Measurements from ENCODE around the gene GALK2.

Gene GALK2

GRCh38 chr15:49169880-49170597, at the start of gene GALK2:
Gene GALK2, plus strand, starts transcription at chr15:49170247. Its CDS starts 76 bp downstream, at chr15:49170323.
- peak; percentile 78 for DNase-seq

- DNase-seq = no peak
Observed at GRCh38 chr15:49120832-49121231, 49.2 kb upstream of the GALK2 start.

DNA sequence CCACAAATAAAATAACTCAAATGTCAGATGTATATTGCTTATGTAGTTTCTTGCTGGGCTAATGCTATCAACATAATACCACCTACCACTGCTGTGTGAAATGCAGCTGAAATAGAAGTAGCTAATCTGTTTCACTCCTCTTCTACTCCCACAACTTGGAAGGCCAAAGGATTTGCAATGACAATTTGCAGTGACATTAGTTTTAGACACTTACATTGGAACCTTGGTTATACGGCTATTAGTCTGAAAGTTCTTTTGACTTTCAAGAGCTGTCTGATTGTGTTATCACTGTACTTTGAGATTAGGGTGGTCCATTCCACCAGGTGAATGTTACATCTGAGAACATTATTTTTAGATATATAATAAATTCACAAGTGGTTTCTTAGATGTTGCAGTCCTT, 48.1 kb upstream of the GALK2 start:
- no peak for DNase-seq

DNA sequence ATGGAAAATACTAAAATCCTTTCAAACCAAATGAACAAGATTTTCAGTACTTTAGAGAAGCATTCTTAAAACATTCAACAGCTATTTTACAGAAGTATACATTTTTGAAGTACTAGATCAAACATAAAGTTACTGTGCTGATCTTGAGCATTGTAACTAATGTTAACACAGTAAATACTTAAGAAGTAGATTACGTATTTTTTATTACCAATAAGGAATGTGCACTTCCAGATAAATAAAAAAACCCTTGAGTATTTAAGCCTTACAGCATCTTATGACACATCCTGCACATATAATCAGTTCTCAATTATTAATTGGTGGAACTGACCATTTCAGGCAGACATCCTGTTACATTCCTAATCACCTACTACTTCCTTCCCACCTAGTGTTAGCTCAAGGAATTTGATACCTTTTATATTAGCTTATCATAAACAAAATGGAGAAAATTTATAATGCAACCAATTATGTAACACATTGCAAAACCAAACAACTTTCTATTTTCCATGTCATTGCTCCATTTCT, 47.4 kb upstream of the GALK2 start:
- no peak for DNase-seq

- no peak for DNase-seq
Observed at GRCh38 chr15:49124371-49124770, 45.7 kb upstream of the GALK2 start.

DNA sequence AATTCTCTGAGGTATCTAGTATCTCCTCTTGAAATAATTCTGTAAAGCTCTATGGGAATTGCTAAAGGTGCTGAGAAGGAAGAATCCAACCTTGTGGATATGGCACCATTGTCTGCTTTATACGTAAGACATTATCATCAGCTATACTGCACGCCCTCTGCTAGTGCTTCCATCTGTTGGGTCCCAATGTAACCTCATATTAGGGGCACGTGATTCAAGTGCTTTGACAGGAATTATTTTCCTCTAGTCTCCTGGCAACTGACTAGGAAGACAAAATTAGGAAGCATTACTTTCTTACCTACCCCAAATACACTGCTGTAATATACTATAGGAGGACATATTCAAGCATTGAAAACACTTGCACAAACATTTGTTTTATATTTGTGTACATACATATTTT, 38.6 kb upstream of the GALK2 start:
- DNase-seq = no peak

DNA sequence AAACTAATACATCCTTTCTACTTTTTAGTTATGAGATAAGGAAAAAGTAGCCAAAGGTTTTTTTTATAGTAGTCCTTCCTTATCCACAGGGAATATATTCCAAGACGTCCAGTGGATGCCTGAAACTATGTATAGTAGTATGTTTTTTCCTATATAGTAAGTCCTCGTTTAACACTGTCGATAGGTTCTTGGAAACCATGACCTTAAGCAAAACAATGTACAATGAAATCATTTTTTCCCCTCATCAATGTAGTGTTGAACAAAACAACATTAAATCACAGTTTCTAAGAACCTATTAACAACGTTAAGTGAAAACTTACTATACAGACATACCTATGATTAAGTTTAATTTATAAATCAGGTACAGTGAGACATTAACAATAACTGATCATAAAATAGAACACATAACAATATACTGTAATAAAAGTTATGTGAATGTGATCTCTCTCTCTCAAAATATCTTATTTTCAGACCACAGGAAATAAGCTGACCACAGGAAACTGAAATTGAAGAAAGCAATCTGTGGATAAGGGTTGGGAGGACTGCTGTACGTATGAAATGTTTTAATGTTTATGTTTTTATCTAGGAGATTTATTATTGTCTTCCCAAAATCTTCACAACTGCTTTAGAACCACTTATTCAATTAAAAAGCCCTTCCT, 35.2 kb upstream of the GALK2 start:
- no peak for DNase-seq

GRCh38 chr15:49135342-49135857, 34.6 kb upstream of the GALK2 start:
- no peak for DNase-seq

GRCh38 chr15:49135911-49136310, 34.1 kb upstream of the GALK2 start:
- no peak for DNase-seq

- no peak for DNase-seq
Observed at GRCh38 chr15:49137861-49138260, 32.2 kb upstream of the GALK2 start.

- no peak for DNase-seq
Observed at GRCh38 chr15:49145651-49146609, 24.1 kb upstream of the GALK2 start.

- DNase-seq = no peak
Observed at GRCh38 chr15:49148298-49148697, 21.7 kb upstream of the GALK2 start.

DNA sequence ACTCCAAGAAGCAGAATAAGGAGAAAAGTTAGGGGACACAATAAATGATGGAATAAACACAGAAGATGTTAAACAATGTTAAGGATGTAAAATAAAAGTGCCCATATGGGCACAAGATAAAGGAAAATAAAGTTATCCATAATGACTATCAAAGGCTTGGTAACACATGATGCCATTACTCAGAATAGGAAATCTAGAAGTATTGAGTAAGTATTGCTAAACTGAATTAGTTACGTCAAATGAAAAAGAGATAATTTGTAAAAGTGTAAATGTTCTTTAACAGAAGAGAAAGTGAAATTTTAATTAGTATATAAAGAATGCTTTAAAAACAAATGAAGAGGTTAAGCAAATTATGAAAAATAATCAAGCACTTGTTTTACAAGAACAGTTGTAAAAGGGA, 21.3 kb upstream of the GALK2 start:
- no peak for DNase-seq

DNA sequence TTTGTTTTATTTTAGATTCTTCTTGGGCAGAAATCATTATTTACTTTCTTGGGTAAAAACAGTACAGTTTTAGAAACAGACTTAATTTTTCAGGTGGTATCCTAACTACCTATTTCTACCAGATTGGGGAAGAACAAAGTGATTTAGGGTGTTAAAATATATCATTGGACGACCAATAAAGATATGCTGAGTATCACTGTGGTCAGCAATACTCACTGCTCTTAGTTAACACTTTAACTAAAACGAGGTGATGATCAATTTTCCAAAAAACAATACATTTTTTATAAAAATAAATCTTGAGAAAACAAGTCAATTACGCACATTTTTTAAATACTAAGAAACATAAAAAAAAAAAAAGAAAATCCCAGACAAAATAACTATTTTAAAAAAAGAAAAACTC, 18.2 kb upstream of the GALK2 start:
- no peak for DNase-seq

DNA sequence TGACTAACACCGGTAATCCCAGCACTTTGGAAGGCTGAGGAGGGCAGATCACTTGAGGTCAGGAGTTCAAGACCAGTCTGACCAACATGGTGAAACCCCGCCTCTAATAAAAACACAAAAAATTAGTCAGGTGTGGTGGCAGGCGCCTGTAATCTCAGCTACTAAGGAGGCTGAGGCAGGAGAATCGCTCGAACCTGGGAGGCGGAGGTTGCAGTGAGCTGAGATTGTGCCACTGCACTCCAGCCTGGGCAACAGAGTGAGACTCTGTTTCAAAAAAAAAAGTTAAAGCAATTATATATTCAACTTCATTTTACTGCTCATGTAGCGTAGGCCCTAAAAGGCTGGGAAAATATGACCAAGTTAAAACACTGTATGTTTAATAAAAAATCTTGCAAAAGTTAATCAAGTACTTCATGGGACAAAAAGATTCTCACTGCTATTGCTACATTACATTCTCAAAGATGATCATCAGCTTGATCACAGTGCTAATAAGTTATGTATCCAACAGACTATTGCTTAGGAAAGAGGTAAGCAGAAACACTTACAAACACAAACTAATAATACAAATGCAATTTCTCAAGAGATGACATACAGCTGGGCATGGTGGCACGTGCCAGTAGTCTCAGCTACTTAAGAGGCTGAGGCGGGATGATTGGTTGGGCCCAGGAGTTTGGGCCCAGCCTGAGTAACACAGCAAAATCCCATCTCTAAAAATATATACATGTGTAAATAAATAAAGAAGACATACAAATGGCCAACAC, 17.3 kb upstream of the GALK2 start:
- DNase-seq = no peak

- DNase-seq = no peak
Observed at GRCh38 chr15:49154359-49154758, 15.7 kb upstream of the GALK2 start.

DNA sequence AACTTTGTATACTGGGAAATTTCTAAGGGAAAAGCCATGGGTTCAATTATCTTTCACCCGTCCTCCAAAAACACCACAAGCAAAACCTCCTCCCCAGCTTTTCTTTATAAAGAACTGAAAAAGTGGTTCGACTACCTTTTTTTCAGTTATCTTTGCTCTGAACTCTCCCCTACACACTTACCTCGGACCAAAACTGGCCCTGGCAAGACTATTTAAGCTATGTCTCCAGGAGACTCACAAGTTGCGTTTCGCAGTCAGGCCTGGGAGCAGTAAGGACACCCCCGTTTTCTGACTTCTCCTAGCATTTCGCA, 15.3 kb upstream of the GALK2 start:
- DNase-seq = no peak

DNA sequence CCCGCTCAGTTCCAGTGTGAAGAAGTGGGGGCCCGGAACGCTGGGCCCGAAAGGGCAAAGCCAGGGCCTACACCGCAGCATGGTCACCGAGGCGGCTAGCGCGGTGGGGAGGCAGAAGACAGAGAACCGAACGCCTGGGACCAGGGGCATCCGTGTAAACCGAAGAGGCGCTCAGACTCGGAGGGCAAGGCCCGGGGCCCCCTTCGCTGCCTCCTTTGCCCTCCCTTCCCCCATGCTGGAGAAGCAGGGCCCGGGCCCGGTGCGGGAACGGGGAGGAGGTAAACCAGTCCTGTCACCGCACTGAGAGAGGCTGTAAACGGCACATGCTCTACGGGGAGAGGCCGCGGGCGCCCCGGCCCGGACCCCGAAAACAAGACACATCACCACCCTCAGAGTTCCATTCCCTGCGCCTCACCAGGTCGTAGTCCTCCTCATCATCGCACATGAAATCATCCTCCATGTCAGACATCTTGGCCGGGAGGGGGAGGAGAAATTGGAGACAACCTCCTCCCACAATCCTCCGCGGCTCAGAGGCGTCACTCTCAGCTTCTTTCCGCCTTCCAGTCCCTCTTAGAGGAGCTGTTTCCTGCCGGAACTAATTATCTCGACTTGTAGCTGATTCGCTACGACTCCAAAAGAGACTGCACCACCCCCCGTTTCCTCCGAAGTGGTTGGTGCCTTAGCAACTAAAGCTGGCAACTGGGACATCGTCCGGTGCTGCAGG, 14.8 kb upstream of the GALK2 start, which contains the start of gene COPS2:
Gene COPS2 (minus strand): TSS at position 490 of the 724 bp plus-strand sequence. CDS start 21 bp downstream, at position 469.
- DNase-seq = peak; percentile 88

DNA sequence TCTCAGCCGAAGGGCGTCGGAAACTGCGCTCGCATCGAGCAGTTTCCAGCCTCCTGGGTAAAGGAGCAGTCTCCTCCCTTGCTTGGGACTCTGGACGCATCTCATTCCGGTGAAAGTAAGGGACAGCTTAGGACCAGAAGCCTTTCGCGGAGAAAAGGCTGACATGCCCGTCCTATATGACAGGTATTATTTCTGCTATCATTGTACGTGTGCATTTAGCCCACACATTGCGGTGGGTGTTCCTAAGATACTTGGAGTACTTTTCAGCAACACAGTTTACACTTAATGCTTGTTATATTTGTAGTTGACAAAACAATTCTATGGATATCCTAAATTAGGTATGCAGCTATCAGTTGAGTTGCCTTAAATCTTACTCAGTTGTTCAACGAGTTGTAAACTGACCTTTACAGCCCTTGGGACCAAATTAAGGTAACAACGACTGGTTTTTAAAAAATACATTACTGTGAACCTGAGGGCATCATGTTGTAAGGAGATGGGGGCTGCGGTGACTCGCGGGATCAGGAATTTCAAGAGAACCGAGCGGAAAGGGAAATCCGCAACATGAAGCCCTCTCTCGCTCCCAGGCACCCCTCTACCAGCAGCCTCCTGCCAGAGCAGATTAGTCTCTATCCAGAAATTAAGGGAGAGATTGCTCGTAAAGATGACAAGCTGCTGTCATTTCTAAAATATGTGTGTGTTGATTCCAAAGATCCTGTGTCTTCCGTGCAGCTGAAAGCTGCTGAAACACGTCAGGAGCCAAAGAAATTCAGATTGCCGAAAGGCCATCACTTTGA, 14.0 kb upstream of the GALK2 start:
- peak; percentile 18 for DNase-seq

DNA sequence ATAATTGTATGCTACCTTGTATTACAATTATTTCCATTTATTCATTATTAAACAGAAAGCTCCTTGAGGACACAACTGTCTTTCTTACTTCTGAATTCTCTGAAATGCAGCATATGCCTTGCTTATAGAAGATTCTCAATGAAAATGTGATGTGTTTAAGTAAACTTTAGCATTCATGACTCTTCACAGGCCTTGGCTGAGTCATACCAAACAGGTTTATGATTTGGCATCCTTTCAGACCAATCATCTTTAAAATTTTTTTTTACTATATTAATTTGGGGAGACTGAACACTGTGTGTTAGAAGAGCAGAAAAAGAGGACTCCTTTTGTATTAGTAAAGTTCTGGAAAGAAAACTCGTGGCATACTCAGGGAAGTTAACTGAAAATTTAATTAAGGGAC, 6.4 kb upstream of the GALK2 start:
- DNase-seq = no peak

GRCh38 chr15:49164865-49165264, 5.2 kb upstream of the GALK2 start:
- no peak for DNase-seq

All from activated T-cell treated with anti-CD3 and anti-CD28 coated beads, Interleukin-2, amount 50 U/mL, for 1 hour (primary cell).